OCI-LY7 (cell line): Measurements from ENCODE around the gene KCNN3. TPM values are rescaled to one million over a fixed set of nuclear protein-coding genes. Genes with fewer than 3 reads are reported as not detected.
A peak's percentile ranks its signal among the peaks of the same experiment; 100 is the strongest.

ENCODE experiments used
- BruUV-seq: library from RNA; stranded (reverse); fragments of 400-500 nt; replicated peaks from 2 replicates; lab custom pipeline; 2021; lab: Mats Ljungman, UMichigan
- CTCF ChIA-PET: fragments of 300-600 bp; sonication (Branson Sonifier 250); formaldehyde crosslinking; loops from one replicate; lab custom pipeline; 2022; ENCODE audit warnings: antibody characterized with exemption; ENCODE audit not compliant: unreplicated experiment; lab: Charles Lee
- POLR2A ChIA-PET: fragments of 300-600 bp; sonication (Branson Sonifier 250); formaldehyde crosslinking; loops from one replicate; lab custom pipeline; 2022; ENCODE audit warnings: antibody characterized with exemption; lab: Charles Lee
- DNase-seq: peaks from one replicate; pipeline ENCODE4 v3.0.0-alpha.2; 2015; ENCODE audit warnings: low spot score
- H2AFZ ChIP-seq: fragments of 200-600 bp; sonication (generic), shearing (Covaris generic); 2 replicates; pipeline ENCODE4 v1.6.1; 2014; ENCODE audit warnings: mild to moderate bottlenecking, antibody characterized with exemption, low read length, moderate library complexity
- H3K27ac ChIP-seq: fragments of 200-600 bp; sonication (generic); 2 replicates; pipeline ENCODE4 v1.5.1; 2014; ENCODE audit warnings: mixed run types, low read depth, mild to moderate bottlenecking, moderate library complexity, low read length, inconsistent platforms; ENCODE audit not compliant: poor library complexity, severe bottlenecking
- H3K36me3 ChIP-seq: fragments of 200-600 bp; sonication (generic); 2 replicates; pipeline ENCODE4 v1.6.1; 2014; ENCODE audit warnings: mild to moderate bottlenecking, antibody characterized with exemption, low read length, moderate library complexity, mixed read lengths; ENCODE audit not compliant: insufficient read depth
- H3K4me1 ChIP-seq: fragments of 200-600 bp; sonication (generic); 2 replicates; pipeline ENCODE4 v1.5.1; 2014; ENCODE audit warnings: mild to moderate bottlenecking, low read length; ENCODE audit not compliant: insufficient read depth, poor library complexity, severe bottlenecking
- H3K4me2 ChIP-seq: fragments of 200-600 bp; sonication (generic); 2 replicates; pipeline ENCODE4 v1.6.1; 2014; ENCODE audit warnings: mild to moderate bottlenecking, low read length
- H3K4me3 ChIP-seq: fragments of 200-600 bp; sonication (generic); 2 replicates; pipeline ENCODE4 v1.5.1; 2014; ENCODE audit warnings: mild to moderate bottlenecking, low read depth, low read length; ENCODE audit not compliant: poor library complexity, severe bottlenecking
- H3K79me2 ChIP-seq: fragments of 200-600 bp; sonication (generic); 2 replicates; pipeline ENCODE4 v1.6.1; 2016; ENCODE audit warnings: low read depth, mild to moderate bottlenecking, low read length, moderate library complexity, mixed read lengths; ENCODE audit not compliant: insufficient read depth
- H3K9me2 ChIP-seq: fragments of 200-600 bp; sonication (generic); 2 replicates; pipeline ENCODE4 v1.6.1; 2016; ENCODE audit warnings: mild to moderate bottlenecking, low read length, mixed read lengths; ENCODE audit not compliant: insufficient read depth
- H3K9me3 ChIP-seq: fragments of 200-600 bp; sonication (generic); 2 replicates; pipeline ENCODE4 v1.6.1; 2014; ENCODE audit warnings: mild to moderate bottlenecking, mixed run types, low read length, mixed read lengths
- H4K20me1 ChIP-seq: fragments of 200-600 bp; sonication (generic); 2 replicates; pipeline ENCODE4 v1.6.1; 2014; ENCODE audit warnings: mild to moderate bottlenecking, antibody characterized with exemption, low read length, moderate library complexity, mixed read lengths; ENCODE audit not compliant: insufficient read depth
- EZH2phosphoT487 ChIP-seq: fragments of 200-600 bp; sonication (generic); IDR thresholded peaks from 2 replicates; pipeline ENCODE4 v1.6.1; 2018; ENCODE audit warnings: low read depth, borderline replicate concordance, mild to moderate bottlenecking, mixed run types, antibody characterized with exemption, low read length, moderate library complexity, mixed read lengths
- intact Hi-C: fragments of 100-400 bp; cut with micrococcal nuclease; formaldehyde crosslinking; loops from one replicate; pipeline ENCODE4 v1.10.0; 2022; ENCODE audit not compliant: unreplicated experiment
- total RNA-seq, 2 experiments: library from RNA; depleted of rRNA in 1 of 2; stranded (reverse); fragments of >200 nt in 1 of 2; shearing (Covaris generic) in 1 of 2; gene quantifications; 2 replicates each; pipeline ENCODE4 v1.2.3, GENCODE V29; 2014 to 2022
- TF ChIP-seq, protein P1 (sequence below): fragments of 200-600 bp; sonication (generic); conservative IDR thresholded peaks from 2 replicates; pipeline ENCODE4 v1.5.1; 2014; ENCODE audit warnings: mild to moderate bottlenecking, antibody characterized with exemption, low read length, moderate library complexity, mixed read lengths

The KCNN3 gene
- total RNA-seq, 2 experiments from 2014 or later = 14.8 to 50.8 TPM

GRCh38 chr1:154695985-154696384, 174.1 kb downstream of the KCNN3 start:
- Histone ChIP-seq H3K36me3 (no peaks in the 10 kb centered on the region), H3K27ac (no peak overlapping the region), H3K4me2 (no peak overlapping the region), H2AFZ (no peak overlapping the region), H3K9me2 (no peaks in the 10 kb centered on the region), H3K4me1 (no peaks in the 10 kb centered on the region), H3K9me3 (no peaks in the 10 kb centered on the region), H3K79me2 (no peaks in the 10 kb centered on the region), H4K20me1 (no peaks in the 10 kb centered on the region), H3K4me3 (no peak overlapping the region)
- DNase-seq = no peak
- CTCF ChIA-PET = no interaction called here
- intact Hi-C loops = no loop called here
- TF ChIP-seq EZH2phosphoT487 = no peak
- TF ChIP-seq, protein P1, sequence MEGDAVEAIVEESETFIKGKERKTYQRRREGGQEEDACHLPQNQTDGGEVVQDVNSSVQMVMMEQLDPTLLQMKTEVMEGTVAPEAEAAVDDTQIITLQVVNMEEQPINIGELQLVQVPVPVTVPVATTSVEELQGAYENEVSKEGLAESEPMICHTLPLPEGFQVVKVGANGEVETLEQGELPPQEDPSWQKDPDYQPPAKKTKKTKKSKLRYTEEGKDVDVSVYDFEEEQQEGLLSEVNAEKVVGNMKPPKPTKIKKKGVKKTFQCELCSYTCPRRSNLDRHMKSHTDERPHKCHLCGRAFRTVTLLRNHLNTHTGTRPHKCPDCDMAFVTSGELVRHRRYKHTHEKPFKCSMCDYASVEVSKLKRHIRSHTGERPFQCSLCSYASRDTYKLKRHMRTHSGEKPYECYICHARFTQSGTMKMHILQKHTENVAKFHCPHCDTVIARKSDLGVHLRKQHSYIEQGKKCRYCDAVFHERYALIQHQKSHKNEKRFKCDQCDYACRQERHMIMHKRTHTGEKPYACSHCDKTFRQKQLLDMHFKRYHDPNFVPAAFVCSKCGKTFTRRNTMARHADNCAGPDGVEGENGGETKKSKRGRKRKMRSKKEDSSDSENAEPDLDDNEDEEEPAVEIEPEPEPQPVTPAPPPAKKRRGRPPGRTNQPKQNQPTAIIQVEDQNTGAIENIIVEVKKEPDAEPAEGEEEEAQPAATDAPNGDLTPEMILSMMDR = peak; percentile 21; the same call in 1 of the 2 replicates
- POLR2A ChIA-PET = no interaction called here
- BruUV-seq = no TSS peak

DNA sequence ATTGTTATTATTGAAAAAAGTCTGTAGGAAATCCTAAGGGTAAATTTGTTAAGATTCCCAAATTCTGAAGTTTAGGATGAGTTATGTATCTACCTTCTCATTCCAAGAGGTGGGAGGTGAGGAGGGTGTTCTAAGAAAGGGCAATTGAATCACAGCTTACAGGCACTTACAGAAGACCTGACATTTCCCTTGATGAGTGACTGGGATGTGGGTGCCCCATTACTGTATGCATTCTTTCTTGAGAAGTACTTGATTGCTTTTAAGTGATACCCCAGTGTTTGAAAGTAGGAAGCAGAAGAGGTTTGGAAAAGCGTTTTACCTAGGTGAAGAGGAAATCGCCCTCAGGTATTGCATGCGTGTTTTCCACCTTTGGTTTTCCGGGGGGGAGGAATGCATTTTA, 175.1 kb downstream of the KCNN3 start:
- no peaks in the 10 kb centered on the region for H3K4me1 ChIP-seq
- no peaks in the 10 kb centered on the region for H3K79me2 ChIP-seq
- no peaks in the 10 kb centered on the region for H3K36me3 ChIP-seq
- no peak overlapping the region for H3K4me2 ChIP-seq
- no peak overlapping the region for H3K4me3 ChIP-seq
- DNase-seq = no peak
- no peaks in the 10 kb centered on the region for H3K9me3 ChIP-seq
- BruUV-seq = no TSS peak
- TF ChIP-seq, protein P1 = no peak
- no peak for TF ChIP-seq EZH2phosphoT487
- H3K9me2 ChIP-seq = no peaks in the 10 kb centered on the region
- ChIA-PET CTCF (no interaction called here), POLR2A (interaction anchor here (0.6 kb wide), 1 partner anchor 10 kb away, joined by 4 read pairs; no protein-coding TSS in a partner anchor)
- no peak overlapping the region for H2AFZ ChIP-seq
- intact Hi-C loops = no loop called here
- no peak overlapping the region for H3K27ac ChIP-seq
- no peaks in the 10 kb centered on the region for H4K20me1 ChIP-seq

DNA sequence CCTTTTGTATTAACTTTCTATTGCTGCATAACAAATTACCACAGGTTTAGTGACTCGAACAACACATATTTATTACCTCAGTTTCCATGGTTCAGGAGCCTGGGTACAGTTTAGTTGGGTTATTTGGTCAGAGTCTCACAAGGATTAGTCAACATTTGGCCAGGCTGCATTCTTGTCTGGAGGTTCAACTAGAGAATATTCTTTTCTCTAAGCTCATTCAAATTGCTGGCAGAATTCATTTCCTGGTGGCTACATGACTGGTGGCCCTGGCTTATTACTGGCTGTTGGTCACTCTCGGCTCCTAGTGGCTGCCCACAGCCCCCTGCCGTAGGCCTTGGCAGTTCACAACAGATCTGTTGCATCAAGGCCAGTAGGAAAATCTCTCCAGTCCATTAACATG, 181.0 kb downstream of the KCNN3 start:
- no peak overlapping the region for H3K27ac ChIP-seq
- no peak for DNase-seq
- POLR2A ChIA-PET = interaction anchor here (0.7 kb wide), 1 partner anchor 21 kb away, joined by 5 read pairs; no protein-coding TSS in a partner anchor
- H3K79me2 ChIP-seq = no peaks in the 10 kb centered on the region
- TF ChIP-seq, protein P1 = no peak
- no peak for TF ChIP-seq EZH2phosphoT487
- no peaks in the 10 kb centered on the region for H4K20me1 ChIP-seq
- H3K9me3 ChIP-seq = no peaks in the 10 kb centered on the region
- no peak overlapping the region for H2AFZ ChIP-seq
- H3K36me3 ChIP-seq = no peaks in the 10 kb centered on the region
- intact Hi-C loops = no loop called here
- H3K4me1 ChIP-seq = peaks cover 5% of the 10 kb centered on the region
- no peak overlapping the region for H3K4me2 ChIP-seq
- H3K9me2 ChIP-seq = no peaks in the 10 kb centered on the region
- BruUV-seq = no TSS peak
- CTCF ChIA-PET = no interaction called here
- H3K4me3 ChIP-seq = no peak overlapping the region
